ENCODE measurements around the gene SERPINF2.

DNA sequence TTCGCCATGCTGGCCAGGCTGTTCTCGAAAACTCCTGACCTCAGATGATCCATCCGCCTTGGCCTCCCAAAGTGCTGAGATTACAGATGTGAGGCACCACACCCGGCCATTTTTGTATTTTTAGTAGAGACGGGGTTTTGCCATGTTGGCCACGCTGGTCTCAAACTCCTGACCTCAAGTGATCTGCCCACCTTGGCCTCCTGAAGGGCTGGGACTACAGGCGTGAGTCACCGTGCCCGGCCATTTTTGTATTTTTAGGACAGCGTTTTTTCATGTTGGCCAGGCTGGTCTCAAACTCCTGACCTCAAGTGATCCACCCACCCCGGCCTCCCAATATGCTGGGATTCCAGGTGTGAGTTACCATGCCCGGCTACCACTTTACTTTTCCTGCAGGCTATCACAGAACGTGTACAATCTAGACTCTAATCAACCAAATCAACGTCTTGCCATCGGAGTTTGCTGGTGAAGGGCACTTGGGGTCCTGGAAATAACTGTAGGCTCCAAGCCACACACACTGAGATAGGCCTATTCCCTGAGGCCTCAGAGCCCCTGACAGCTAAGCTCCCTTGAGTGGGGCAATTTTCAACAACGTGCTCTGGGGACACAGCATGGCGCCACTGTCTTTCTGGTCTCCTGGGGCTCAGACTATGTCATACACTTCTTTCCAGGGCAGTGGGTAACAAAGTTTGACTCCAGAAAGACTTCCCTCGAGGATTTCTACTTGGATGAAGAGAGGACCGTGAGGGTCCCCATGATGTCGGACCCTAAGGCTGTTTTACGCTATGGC, 31.9 kb downstream of the SERPINF2 start:
- no peak for TF ChIP-seq CTCF (IDR thresholded peaks at IDR 0.05; ENCODE audit: low read length)
- TF ChIP-seq EZH2 (IDR thresholded peaks at IDR 0.05; ENCODE audit: borderline replicate concordance, low read length), result no peak
